IMR-90 (cell line): ENCODE measurements around the gene BROX. TPM values are rescaled to one million over a fixed set of nuclear protein-coding genes. Genes with fewer than 3 reads are reported as not detected.

ENCODE experiments used
- ATAC-seq: fragments of 200-7000 bp; cut with Tn5 transposase; 2 replicates; pipeline ENCODE4 v1.9.1; 2020; ENCODE audit warnings: low read depth, mild to moderate bottlenecking, moderate library complexity
- Bru-seq: library from RNA; stranded (reverse); fragments of 400-500 nt; gene quantifications from one replicate; lab custom pipeline; 2021; lab: Mats Ljungman, UMichigan
- BruChase-seq, 2 experiments: library from RNA; stranded (reverse); fragments of 400-500 nt; gene quantifications; one replicate each; lab custom pipeline; 2021; lab: Mats Ljungman, UMichigan
- BruUV-seq: library from RNA; stranded (reverse); fragments of 400-500 nt; replicated peaks from 2 replicates; lab custom pipeline; 2021; lab: Mats Ljungman, UMichigan
- CTCF ChIA-PET: fragments of 300-600 bp; formaldehyde crosslinking; extraction: SDS; loops from one replicate; lab custom pipeline; 2021; ENCODE audit warnings: antibody characterized with exemption; lab: Yijun Ruan, JAX
- POLR2A ChIA-PET: fragments of 300-600 bp; sonication (Branson Sonifier 250); formaldehyde crosslinking; loops from one replicate; lab custom pipeline; 2022; ENCODE audit warnings: antibody characterized with exemption; ENCODE audit not compliant: unreplicated experiment; lab: Charles Lee
- DNase-seq: peaks from one replicate; pipeline ENCODE4 v3.0.0; 2013
- H2AFZ ChIP-seq: replicated peaks from 2 replicates; pipeline ENCODE3; 2013; ENCODE audit warnings: low read length, mild to moderate bottlenecking; ENCODE audit not compliant: poor library complexity
- H2AK5ac ChIP-seq: 2 replicates; pipeline ENCODE4 v1.6.1; 2013; ENCODE audit warnings: low read depth, low read length, inconsistent platforms
- H2AK9ac ChIP-seq: replicated peaks from 2 replicates; pipeline ENCODE3; 2013; ENCODE audit warnings: mild to moderate bottlenecking, low read depth, low read length, moderate library complexity; ENCODE audit not compliant: poor library complexity
- H2BK120ac ChIP-seq: 2 replicates; pipeline ENCODE4 v1.6.1; 2013; ENCODE audit warnings: low read depth, low read length, inconsistent platforms
- H2BK15ac ChIP-seq: 3 replicates; pipeline ENCODE4 v1.6.1; 2013; ENCODE audit warnings: low read depth, low read length, inconsistent platforms
- H2BK20ac ChIP-seq: 2 replicates; pipeline ENCODE4 v1.6.1; 2013; ENCODE audit warnings: low read depth, mild to moderate bottlenecking, inconsistent platforms, low read length, moderate library complexity
- H2BK5ac ChIP-seq: 2 replicates; pipeline ENCODE4 v1.6.1; 2013; ENCODE audit warnings: mild to moderate bottlenecking, low read depth, low read length, inconsistent platforms; ENCODE audit not compliant: poor library complexity, severe bottlenecking
- H3K14ac ChIP-seq: replicated peaks from 2 replicates; pipeline ENCODE4 v1.6.1; 2013; ENCODE audit warnings: low read depth, low read length, inconsistent platforms
- H3K18ac ChIP-seq: 2 replicates; pipeline ENCODE4 v1.6.1; 2013; ENCODE audit warnings: low read depth, low read length, control low read depth
- H3K23ac ChIP-seq: 2 replicates; pipeline ENCODE4 v1.6.1; 2013; ENCODE audit warnings: low read depth, low read length, inconsistent platforms
- H3K27ac ChIP-seq: 2 replicates; pipeline ENCODE4 v1.5.1; 2013; ENCODE audit warnings: mild to moderate bottlenecking, control low read depth, low read length; ENCODE audit not compliant: insufficient read depth
- H3K27me3 ChIP-seq: 2 replicates; pipeline ENCODE4 v1.6.1; 2013; ENCODE audit warnings: low read length; ENCODE audit not compliant: control insufficient read depth, insufficient read depth
- H3K36me3 ChIP-seq: 2 replicates; pipeline ENCODE4 v1.6.1; 2013; ENCODE audit warnings: low read length, mixed read lengths; ENCODE audit not compliant: control insufficient read depth, insufficient read depth
- H3K4ac ChIP-seq: 2 replicates; pipeline ENCODE4 v1.6.1; 2013; ENCODE audit warnings: low read depth, low read length, inconsistent platforms
- H3K4me1 ChIP-seq: 2 replicates; pipeline ENCODE4 v1.6.1; 2013; ENCODE audit warnings: low read length, mixed read lengths; ENCODE audit not compliant: control insufficient read depth, insufficient read depth
- H3K4me2 ChIP-seq: 2 replicates; pipeline ENCODE4 v1.6.1; 2013; ENCODE audit warnings: low read depth, mild to moderate bottlenecking, control low read depth, low read length, moderate library complexity
- H3K4me3 ChIP-seq: 2 replicates; pipeline ENCODE4 v1.5.1; 2013; ENCODE audit warnings: low read depth, mild to moderate bottlenecking, control low read depth, low read length, moderate library complexity; ENCODE audit not compliant: insufficient read depth
- H3K56ac ChIP-seq: 2 replicates; pipeline ENCODE4 v1.6.1; 2013; ENCODE audit warnings: low read length, inconsistent platforms; ENCODE audit not compliant: insufficient read depth; ENCODE audit errors: extremely low read depth
- H3K79me1 ChIP-seq, 2 experiments: 2 replicates each; pipeline ENCODE4 v1.6.1; 2013; ENCODE audit warnings: low read length in 2 of 2, inconsistent platforms in 1 of 2, low read depth in 1 of 2
- H3K9ac ChIP-seq: 2 replicates; pipeline ENCODE4 v1.6.1; 2013; ENCODE audit warnings: low read depth, low read length, control low read depth
- H3K9me1 ChIP-seq: 2 replicates; pipeline ENCODE4 v1.6.1; 2013; ENCODE audit warnings: low read length, inconsistent platforms; ENCODE audit not compliant: insufficient read depth
- H3K9me3 ChIP-seq: 2 replicates; pipeline ENCODE4 v1.6.1; 2013; ENCODE audit warnings: low read length; ENCODE audit not compliant: control insufficient read depth, insufficient read depth
- H4K20me1 ChIP-seq: 2 replicates; pipeline ENCODE4 v1.6.1; 2013; ENCODE audit warnings: low read length, inconsistent platforms; ENCODE audit not compliant: insufficient read depth
- H4K5ac ChIP-seq: 2 replicates; pipeline ENCODE4 v1.6.1; 2013; ENCODE audit warnings: mild to moderate bottlenecking, low read depth, low read length, control low read depth
- H4K8ac ChIP-seq, 2 experiments: 2 replicates each; pipeline ENCODE4 v1.6.1; 2013; ENCODE audit warnings: low read depth in 2 of 2, low read length in 2 of 2, control low read depth in 1 of 2, inconsistent platforms in 1 of 2
- H4K91ac ChIP-seq: 2 replicates; pipeline ENCODE4 v1.6.1; 2013; ENCODE audit warnings: low read depth, low read length, inconsistent platforms; ENCODE audit not compliant: insufficient read depth
- BHLHE40 ChIP-seq: fragments of 150-350 bp; IDR thresholded peaks from 2 replicates; pipeline ENCODE4 v1.6.1; 2016; ENCODE audit warnings: mild to moderate bottlenecking, low read depth, low read length
- CEBPB ChIP-seq: IDR thresholded peaks from 2 replicates; pipeline ENCODE4 v1.6.1; 2012; ENCODE audit warnings: low read depth, low read length, improper control_type of control experiment
- CHD1 ChIP-seq: IDR thresholded peaks from 2 replicates; pipeline ENCODE4 v1.6.1; 2012; ENCODE audit warnings: low read depth, low read length, improper control_type of control experiment
- CTCF ChIP-seq: conservative IDR thresholded peaks from 2 replicates; pipeline ENCODE4 v1.5.1; 2012; ENCODE audit warnings: mild to moderate bottlenecking, low read depth, low read length, improper control_type of control experiment
- ELK1 ChIP-seq: fragments of 150-350 bp; IDR thresholded peaks from 2 replicates; pipeline ENCODE4 v1.6.1; 2016; ENCODE audit warnings: low read depth, mild to moderate bottlenecking, low read length, moderate library complexity, borderline replicate concordance
- MAFK ChIP-seq: IDR thresholded peaks from 2 replicates; pipeline ENCODE4 v1.6.1; 2012; ENCODE audit warnings: low read depth, low read length, improper control_type of control experiment
- MAZ ChIP-seq: IDR thresholded peaks from 2 replicates; pipeline ENCODE4 v1.6.1; 2012; ENCODE audit warnings: low read depth, mild to moderate bottlenecking, low read length, improper control_type of control experiment, moderate library complexity, borderline replicate concordance
- MXI1 ChIP-seq: IDR thresholded peaks from 2 replicates; pipeline ENCODE4 v1.6.1; 2012; ENCODE audit warnings: low read depth, mild to moderate bottlenecking, low read length, moderate library complexity, borderline replicate concordance
- NFE2L2 ChIP-seq: fragments of 150-350 bp; IDR thresholded peaks from 2 replicates; pipeline ENCODE4 v1.6.1; 2016; ENCODE audit warnings: low read depth, mild to moderate bottlenecking, low read length
- RAD21 ChIP-seq: IDR thresholded peaks from 2 replicates; pipeline ENCODE4 v1.6.1; 2012; ENCODE audit warnings: low read length, improper control_type of control experiment
- RFX5 ChIP-seq: IDR thresholded peaks from 2 replicates; pipeline ENCODE4 v1.8.0; 2012; ENCODE audit warnings: low read depth, mild to moderate bottlenecking, low read length, moderate library complexity
- SMC3 ChIP-seq: fragments of 150-350 bp; IDR thresholded peaks from 2 replicates; pipeline ENCODE4 v1.6.1; 2016; ENCODE audit warnings: low read depth, mild to moderate bottlenecking, antibody characterized with exemption, low read length, moderate library complexity
- WGBS, 2 experiments: methylation state at CpG; one replicate each; pipeline versions ENCODE4 v1.1.5 to v1.1.7; 2013; ENCODE audit warnings: missing lambda C conversion rate in 2 of 2; ENCODE audit not compliant: insufficient read length in 1 of 2; ENCODE audit errors: extremely low coverage in 2 of 2; 5-methylcytosine and 5-hydroxymethylcytosine counted together
- dilution Hi-C: fragments of 300-500 bp; cut with HindIII; formaldehyde crosslinking; loops from one replicate; pipeline ENCODE4 v1.14.3; 2018; ENCODE audit warnings: low sequenced_read_pairs; ENCODE audit not compliant: unreplicated experiment
- in situ Hi-C: fragments of 300-500 bp; cut with MboI; formaldehyde crosslinking; loops from 3 replicates; pipeline ENCODE4 v1.14.3; 2019; ENCODE audit warnings: low sequenced_read_pairs, inconsistent platforms, mixed read lengths
- intact Hi-C: fragments of 100-400 bp; cut with micrococcal nuclease; formaldehyde crosslinking; loops from 2 replicates; pipeline ENCODE4 v1.10.0; 2022
- long read RNA-seq: library from polyadenylated mRNA; unstranded; transcript quantifications from one replicate; pipeline ENCODE4 v2.0.0, GENCODE V29; 2021; ENCODE audit not compliant: unreplicated experiment
- polyA plus RNA-seq, 3 experiments: library from polyadenylated mRNA; depleted of rRNA; stranded (reverse); fragments of >200 nt; gene quantifications; 2 replicates each; pipeline ENCODE4 v1.2.3, GENCODE V29; 2012; ENCODE audit warnings: low replicate concordance in 1 of 3
- total RNA-seq: library from RNA; depleted of rRNA; stranded (reverse); fragments of >200 nt; gene quantifications from 2 replicates; pipeline ENCODE4 v1.2.3, GENCODE V29; 2012; rRNA removed

BROX gene
- total RNA-seq, result 43.4 and 63.9 TPM in 2 replicates
- polyA plus RNA-seq (2012; rRNA removed), result 4.7 and 6.8 TPM in 2 replicates
- polyA plus RNA-seq (2012; cell fraction: cytosol; rRNA removed), result 1.8 and 4.9 TPM in 2 replicates
- 1.6 and 5.5 TPM in 2 replicates for polyA plus RNA-seq (2012; cell fraction: nucleus; rRNA removed; ENCODE audit: low replicate concordance)
- percentile 81 among the genes with signal in this experiment for Bru-seq, nascent RNA
- BruChase-seq, experiment 1, labeled RNA remaining after a 6-hour chase, result percentile 91 among the genes with signal in this experiment
- BruChase-seq, experiment 2, labeled RNA remaining after a 2-hour chase, result percentile 87 among the genes with signal in this experiment
- long read RNA-seq, full-length matches to known transcripts, result 18 of 37 reads
- long read RNA-seq, partial matches to known transcripts, result 2 of 37 reads
- long read RNA-seq, other reads (novel, unspliced or antisense), result 17 of 37 reads

- Histone ChIP-seq H3K79me1 (peaks cover 9 to 51% of the 10 kb centered on the region in 2 experiments; a peak in 2 of 4 replicates), H2AK9ac (peak within 1 kb of the TSS; percentile 98), H2AK5ac (peak within 1 kb of the TSS; percentile 75), H3K27me3 (no peaks in the 10 kb centered on the region), H3K9me3 (no peaks in the 10 kb centered on the region), H3K4me2 (peak within 1 kb of the TSS; percentile 93), H4K20me1 (no peaks in the 10 kb centered on the region; the same call in 1 of the 2 replicates), H3K9me1 (no peaks in the 10 kb centered on the region; the same call in 1 of the 2 replicates), H3K14ac (peak within 1 kb of the TSS; percentile 99), H2BK5ac (peak within 1 kb of the TSS; percentile 99), H3K4ac (peak within 1 kb of the TSS; percentile 98), H2BK20ac (peak within 1 kb of the TSS; percentile 86; the same call in 1 of the 2 replicates), H3K18ac (peak within 1 kb of the TSS; percentile 98), H3K9ac (peak within 1 kb of the TSS; percentile 99), H3K56ac (peak within 1 kb of the TSS; percentile 99), H3K27ac (peak within 1 kb of the TSS; percentile 100), H2AFZ (peak within 1 kb of the TSS; percentile 99), H4K91ac (peak within 1 kb of the TSS; percentile 98), H4K8ac (peak within 1 kb of the TSS; percentile 95 to 100), H3K4me1 (no peaks in the 10 kb centered on the region), H3K4me3 (peak within 1 kb of the TSS; percentile 92), H3K36me3 (peaks cover 3% of the 10 kb centered on the region), H2BK120ac (peak within 1 kb of the TSS; percentile 95), H2BK15ac (peak within 1 kb of the TSS; percentile 88; the same call in 1 of the 3 replicates), H3K23ac (peak within 1 kb of the TSS; percentile 97), H4K5ac (peak within 1 kb of the TSS; percentile 99)
- 0% methylated on average over 7 of the region's 62 CpGs; no CpG with 5 or more reads in 1 of the 2 experiments for WGBS, 2 experiments
- TSS peak; percentile 39 for BruUV-seq
- ChIA-PET CTCF (no interaction called here), POLR2A (no interaction called here)
- ATAC-seq (peak; percentile 88), DNase-seq (peak; percentile 76)
- dilution Hi-C loops, result no loop called here
- intact Hi-C loops, result loop anchor here (1.0 kb wide), 1 partner anchor 247 kb away; no protein-coding TSS in a partner anchor
- in situ Hi-C loops, result no loop called here
- TF ChIP-seq CEBPB (0 out of 2 replicates have a peak, but pooled peaks have one; percentile 39), MAFK (no peak), SMC3 (no peak), RFX5 (no peak), CTCF (no peak), MXI1 (no peak), CHD1 (no peak), BHLHE40 (peak; percentile 91), RAD21 (no peak), ELK1 (no peak), NFE2L2 (no peak), MAZ (peak; percentile 57; the same call in 1 of the 2 replicates)
Measured at GRCh38 chr1:222712253-222713090, at the start of gene BROX, which contains the start of gene AIDA. TSS of gene BROX (plus strand) at chr1:222712564. CDS start at chr1:222715700, 3,136 bp downstream. TSS of gene AIDA (minus strand) at chr1:222712491. CDS start at chr1:222712317, 174 bp downstream.
